WTC11 (cell line): ENCODE data around the gene KCNJ1. TPM values are rescaled to one million over a fixed set of nuclear protein-coding genes. Genes with fewer than 3 reads are reported as not detected.

Source experiments
- ATAC-seq: fragments of 200-7000 bp; cut with Tn5 transposase; 2 replicates; pipeline ENCODE4 v1.10.0; 2021; ENCODE audit warnings: mild to moderate bottlenecking, moderate library complexity
- CTCF ChIA-PET: fragments of 300-600 bp; sonication (Branson Sonifier 250); formaldehyde crosslinking; loops from one replicate; lab custom pipeline; 2021; ENCODE audit warnings: antibody characterized with exemption; lab: Charles Lee
- POLR2A ChIA-PET: fragments of 350-600 bp; sonication (Branson Sonifier 250); formaldehyde crosslinking; loops from one replicate; lab custom pipeline; 2021; ENCODE audit warnings: antibody characterized with exemption; lab: Charles Lee
- DNase-seq: peaks from one replicate; pipeline ENCODE4 v3.0.0; 2021; ENCODE audit warnings: low spot score
- H3K27ac Mint-ChIP-seq: 2 replicates; pipeline ENCODE4 v1.8.0; 2021; ENCODE audit warnings: mixed read lengths
- H3K27me3 Mint-ChIP-seq: 2 replicates; pipeline ENCODE4 v1.8.0; 2021; ENCODE audit warnings: low read depth, mild to moderate bottlenecking, moderate library complexity, mixed read lengths
- H3K36me3 Mint-ChIP-seq: 2 replicates; pipeline ENCODE4 v1.8.0; 2021; ENCODE audit warnings: mixed read lengths
- H3K4me1 Mint-ChIP-seq: 2 replicates; pipeline ENCODE4 v1.8.0; 2022; ENCODE audit warnings: mixed read lengths
- H3K4me3 Mint-ChIP-seq: 2 replicates; pipeline ENCODE4 v1.8.0; 2021; ENCODE audit warnings: mild to moderate bottlenecking, moderate library complexity, mixed read lengths
- H3K9me3 Mint-ChIP-seq: 2 replicates; pipeline ENCODE4 v1.8.0; 2021; ENCODE audit warnings: mixed read lengths
- CREB1 ChIP-seq: sonication (generic); formaldehyde crosslinking; IDR thresholded peaks from 2 replicates; pipeline ENCODE4 v1.8.0; 2023; ENCODE audit warnings: mild to moderate bottlenecking, missing genetic modification reagents
- E2F1 ChIP-seq: sonication (generic); formaldehyde crosslinking; IDR thresholded peaks from 2 replicates; pipeline ENCODE4 v1.8.0; 2022; ENCODE audit warnings: mild to moderate bottlenecking, missing genetic modification reagents
- ERG ChIP-seq: fragments of 250-450 bp; sonication (Bioruptor Pico); IDR thresholded peaks from 2 replicates; pipeline ENCODE4 v1.8.0; 2021; ENCODE audit warnings: mild to moderate bottlenecking
- ESRRA ChIP-seq: sonication (generic); formaldehyde crosslinking; IDR thresholded peaks from 2 replicates; pipeline ENCODE4 v1.8.1; 2022; ENCODE audit warnings: mild to moderate bottlenecking, missing genetic modification reagents, borderline replicate concordance
- FOXJ3 ChIP-seq: sonication (generic); formaldehyde crosslinking; IDR thresholded peaks from 2 replicates; pipeline ENCODE4 v1.9.0; 2021; ENCODE audit warnings: missing genetic modification reagents, mild to moderate bottlenecking, borderline replicate concordance
- FOXK1 ChIP-seq: sonication (generic); formaldehyde crosslinking; IDR thresholded peaks from 2 replicates; pipeline ENCODE4 v1.8.0; 2022; ENCODE audit warnings: mild to moderate bottlenecking, moderate library complexity, missing genetic modification reagents
- FOXP1 ChIP-seq: sonication (generic); formaldehyde crosslinking; IDR thresholded peaks from 2 replicates; pipeline ENCODE4 v1.8.0; 2022; ENCODE audit warnings: missing genetic modification reagents, mild to moderate bottlenecking, moderate library complexity, borderline replicate concordance
- HMGA2 ChIP-seq: fragments of 250-450 bp; sonication (Bioruptor Pico); IDR thresholded peaks from 2 replicates; pipeline ENCODE4 v1.4.0; 2021; ENCODE audit warnings: mild to moderate bottlenecking, moderate library complexity
- MAX ChIP-seq: sonication (generic); formaldehyde crosslinking; IDR thresholded peaks from 2 replicates; pipeline ENCODE4 v1.8.0; 2022; ENCODE audit warnings: mild to moderate bottlenecking, missing genetic modification reagents
- MLX ChIP-seq: sonication (generic); formaldehyde crosslinking; IDR thresholded peaks from 2 replicates; pipeline ENCODE4 v1.8.1; 2023; ENCODE audit warnings: mild to moderate bottlenecking, missing genetic modification reagents, moderate library complexity
- MXD4 ChIP-seq: fragments of 250-450 bp; sonication (Bioruptor Pico); IDR thresholded peaks from 2 replicates; pipeline ENCODE4 v1.8.0; 2021; ENCODE audit warnings: mild to moderate bottlenecking, moderate library complexity, borderline replicate concordance
- NFE2L1 ChIP-seq: sonication (generic); formaldehyde crosslinking; IDR thresholded peaks from 2 replicates; pipeline ENCODE4 v1.8.1; 2023; ENCODE audit warnings: missing genetic modification reagents
- ZNF263 ChIP-seq: sonication (generic); formaldehyde crosslinking; IDR thresholded peaks from 2 replicates; pipeline ENCODE4 v1.8.1; 2022; ENCODE audit warnings: low read depth, mild to moderate bottlenecking, moderate library complexity, missing genetic modification reagents
- ZNF396 ChIP-seq: fragments of 250-450 bp; sonication (Bioruptor Pico); IDR thresholded peaks from 2 replicates; pipeline ENCODE4 v1.8.0; 2021; ENCODE audit warnings: mild to moderate bottlenecking, moderate library complexity, borderline replicate concordance
- ZNF423 ChIP-seq: fragments of 250-450 bp; sonication (Bioruptor Pico); IDR thresholded peaks from 2 replicates; pipeline ENCODE4 v2.1.2; 2022; ENCODE audit warnings: mild to moderate bottlenecking, moderate library complexity
- ZNF532 ChIP-seq: fragments of 250-450 bp; sonication (Bioruptor Pico); IDR thresholded peaks from 2 replicates; pipeline ENCODE4 v1.9.0; 2021; ENCODE audit warnings: mild to moderate bottlenecking, borderline replicate concordance
- total RNA-seq: library from RNA; stranded (reverse); gene quantifications from 3 replicates; pipeline ENCODE4 v1.2.3, GENCODE V29; 2021

KCNJ1 gene
- total RNA-seq, 1 experiment from 2014 or later = 0.24 TPM

GRCh38 chr11:128843198-128843785, 23.8 kb downstream of the KCNJ1 start:
- peaks cover 16% of the 10 kb centered on the region for H3K9me3 Mint-ChIP-seq
- no peak overlapping the region for H3K4me3 Mint-ChIP-seq
- no peaks in the 10 kb centered on the region; the same call in 1 of the 2 replicates for H3K27me3 Mint-ChIP-seq
- TF ChIP-seq FOXJ3 (CRISPR knock-in tag) = no peak
- no peak for TF ChIP-seq MAX (CRISPR knock-in tag)
- no peak for TF ChIP-seq ZNF396 (CRISPR knock-in tag)
- no peak for TF ChIP-seq MXD4 (CRISPR knock-in tag)
- no peak for TF ChIP-seq ZNF423 (CRISPR knock-in tag)
- no peak for TF ChIP-seq E2F1 (CRISPR knock-in tag)
- no peak for TF ChIP-seq FOXP1 (CRISPR knock-in tag)
- no peak for TF ChIP-seq CREB1 (CRISPR knock-in tag)
- TF ChIP-seq, all 79 proteins: peak for 0
- DNase-seq (no peak), ATAC-seq (no peak)
- Mint-ChIP-seq H3K27ac (no peak overlapping the region), H3K4me1 (peaks cover 19% of the 10 kb centered on the region), H3K36me3 (peaks cover 4% of the 10 kb centered on the region)
- CTCF ChIA-PET = interaction anchor here (1.0 to 1.1 kb wide), 2 partner anchors 12 to 220 kb away, joined by 3 read pairs; no protein-coding TSS in a partner anchor
- POLR2A ChIA-PET = interaction anchor here (0.7 kb wide), 1 partner anchor 76 kb away, joined by 3 read pairs; no protein-coding TSS in a partner anchor

GRCh38 chr11:128841461-128842072, 25.5 kb downstream of the KCNJ1 start:
- Mint-ChIP-seq H3K9me3 (peaks cover 16% of the 10 kb centered on the region), H3K4me3 (no peak overlapping the region), H3K36me3 (peaks cover 4% of the 10 kb centered on the region), H3K27ac (no peak overlapping the region), H3K27me3 (no peaks in the 10 kb centered on the region; the same call in 1 of the 2 replicates), H3K4me1 (peaks cover 31% of the 10 kb centered on the region)
- TF ChIP-seq MLX (CRISPR knock-in tag) (no peak), ZNF532 (CRISPR knock-in tag) (no peak), ESRRA (CRISPR knock-in tag) (no peak), HMGA2 (CRISPR knock-in tag) (no peak), ERG (CRISPR knock-in tag) (no peak), ZNF263 (CRISPR knock-in tag) (no peak), FOXJ3 (CRISPR knock-in tag) (no peak), NFE2L1 (CRISPR knock-in tag) (no peak), FOXK1 (no peak)
- ChIA-PET CTCF (interaction anchor here (1.3 kb wide), 1 partner anchor 211 kb away, joined by 3 read pairs; no protein-coding TSS in a partner anchor), POLR2A (no interaction called here)
- no peak for DNase-seq
- ATAC-seq = no peak
